SU-DHL-6 (cell line): ENCODE results near the gene PCDH12.

Experiments
- H2AFZ ChIP-seq: fragments of 200-600 bp; sonication (generic); 2 replicates; pipeline ENCODE4 v1.6.1; 2014; ENCODE audit warnings: low read depth, mild to moderate bottlenecking, moderate library complexity, mixed read lengths, antibody characterized with exemption, low read length; ENCODE audit not compliant: severe bottlenecking
- H3F3A ChIP-seq: fragments of 200-600 bp; shearing (Covaris generic); 2 replicates; pipeline ENCODE4 v1.6.0; 2016; ENCODE audit warnings: antibody characterized with exemption, mild to moderate bottlenecking; ENCODE audit not compliant: insufficient read depth
- H3K27ac ChIP-seq: fragments of 200-600 bp; sonication (generic); 2 replicates; pipeline ENCODE4 v1.5.1; 2016; ENCODE audit warnings: low read depth, mild to moderate bottlenecking, low read length, moderate library complexity, mixed read lengths
- H3K27me3 ChIP-seq: fragments of 200-600 bp; sonication (generic), shearing (Covaris generic); 2 replicates; pipeline ENCODE4 v1.6.0; 2014; ENCODE audit warnings: mild to moderate bottlenecking, low read length
- H3K36me3 ChIP-seq: fragments of 200-600 bp; sonication (generic); 2 replicates; pipeline ENCODE4 v1.6.1; 2014; ENCODE audit warnings: mild to moderate bottlenecking, low read length, mixed read lengths
- H3K4me2 ChIP-seq: fragments of 300-600, 200-600 bp; shearing (Covaris generic), sonication (generic); 2 replicates; pipeline ENCODE4 v1.6.0; 2014; ENCODE audit warnings: low read length, low read depth, mild to moderate bottlenecking; ENCODE audit not compliant: poor library complexity, severe bottlenecking
- H3K4me3 ChIP-seq: fragments of 200-600 bp; sonication (generic); 2 replicates; pipeline ENCODE4 v1.5.1; 2014; ENCODE audit warnings: antibody characterized with exemption, low read length, mild to moderate bottlenecking, mixed read lengths; ENCODE audit not compliant: insufficient read depth, poor library complexity, severe bottlenecking
- H3K79me2 ChIP-seq: fragments of 200-600 bp; sonication (generic); 2 replicates; pipeline ENCODE4 v1.6.1; 2014; ENCODE audit warnings: mild to moderate bottlenecking, low read length, moderate library complexity; ENCODE audit not compliant: insufficient read depth
- H3K9ac ChIP-seq: fragments of 200-600 bp; sonication (generic); 2 replicates; pipeline ENCODE4 v1.7.0; 2014; ENCODE audit warnings: mild to moderate bottlenecking, low read length
- H3K9me2 ChIP-seq: fragments of 200-600 bp; sonication (generic); replicated peaks from 2 replicates; pipeline ENCODE4 v1.6.1; 2014; ENCODE audit warnings: low read length; ENCODE audit not compliant: insufficient read depth
- H3K9me3 ChIP-seq: fragments of 200-600 bp; sonication (generic); 2 replicates; pipeline ENCODE4 v1.6.1; 2014; ENCODE audit warnings: low read length, mixed read lengths; ENCODE audit not compliant: insufficient read depth
- H4K20me1 ChIP-seq: fragments of 200-600 bp; sonication (generic); 2 replicates; pipeline ENCODE4 v1.6.1; 2014; ENCODE audit warnings: low read depth, mild to moderate bottlenecking, antibody characterized with exemption, low read length, moderate library complexity, mixed read lengths
- EZH2phosphoT487 ChIP-seq: fragments of 200-600 bp; sonication (generic), shearing (Covaris generic); conservative IDR thresholded peaks from 2 replicates; pipeline ENCODE4 v1.6.1; 2018; ENCODE audit warnings: mild to moderate bottlenecking, antibody characterized with exemption, low read length, moderate library complexity, mixed read lengths
- TF ChIP-seq, protein P1 (sequence below): fragments of 200-600 bp; sonication (generic); IDR thresholded peaks from one replicate; pipeline ENCODE4 v1.5.1; 2017; ENCODE audit warnings: antibody characterized with exemption, mild to moderate bottlenecking, low read length, moderate library complexity; ENCODE audit not compliant: insufficient read depth, poor library complexity, severe bottlenecking

The PCDH12 gene

GRCh38 chr5:141966275-141966962 is 8.4 kb upstream of the PCDH12 start:
- H3F3A ChIP-seq, result peaks cover 22% of the 10 kb centered on the region; the same call in 1 of the 2 replicates
- no peaks in the 10 kb centered on the region for H3K27me3 ChIP-seq
- no peak overlapping the region for H3K4me2 ChIP-seq
- no peaks in the 10 kb centered on the region for H4K20me1 ChIP-seq
- no peak overlapping the region for H3K27ac ChIP-seq
- H2AFZ ChIP-seq, result no peak overlapping the region
- no peaks in the 10 kb centered on the region for H3K9me3 ChIP-seq
- H3K36me3 ChIP-seq, result no peaks in the 10 kb centered on the region
- TF ChIP-seq, protein P1, sequence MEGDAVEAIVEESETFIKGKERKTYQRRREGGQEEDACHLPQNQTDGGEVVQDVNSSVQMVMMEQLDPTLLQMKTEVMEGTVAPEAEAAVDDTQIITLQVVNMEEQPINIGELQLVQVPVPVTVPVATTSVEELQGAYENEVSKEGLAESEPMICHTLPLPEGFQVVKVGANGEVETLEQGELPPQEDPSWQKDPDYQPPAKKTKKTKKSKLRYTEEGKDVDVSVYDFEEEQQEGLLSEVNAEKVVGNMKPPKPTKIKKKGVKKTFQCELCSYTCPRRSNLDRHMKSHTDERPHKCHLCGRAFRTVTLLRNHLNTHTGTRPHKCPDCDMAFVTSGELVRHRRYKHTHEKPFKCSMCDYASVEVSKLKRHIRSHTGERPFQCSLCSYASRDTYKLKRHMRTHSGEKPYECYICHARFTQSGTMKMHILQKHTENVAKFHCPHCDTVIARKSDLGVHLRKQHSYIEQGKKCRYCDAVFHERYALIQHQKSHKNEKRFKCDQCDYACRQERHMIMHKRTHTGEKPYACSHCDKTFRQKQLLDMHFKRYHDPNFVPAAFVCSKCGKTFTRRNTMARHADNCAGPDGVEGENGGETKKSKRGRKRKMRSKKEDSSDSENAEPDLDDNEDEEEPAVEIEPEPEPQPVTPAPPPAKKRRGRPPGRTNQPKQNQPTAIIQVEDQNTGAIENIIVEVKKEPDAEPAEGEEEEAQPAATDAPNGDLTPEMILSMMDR, result no peak
- no peak for TF ChIP-seq EZH2phosphoT487
- H3K9me2 ChIP-seq, result no peaks in the 10 kb centered on the region
- peaks cover 5% of the 10 kb centered on the region; the same call in 1 of the 2 replicates for H3K79me2 ChIP-seq
- H3K4me3 ChIP-seq, result no peak overlapping the region
- H3K9ac ChIP-seq, result no peak overlapping the region

GRCh38 chr5:141965071-141965470 is 7.1 kb upstream of the PCDH12 start:
- no peak overlapping the region for H3K4me3 ChIP-seq
- no peak for TF ChIP-seq EZH2phosphoT487
- TF ChIP-seq, protein P1, result no peak
- no peaks in the 10 kb centered on the region for H3K27me3 ChIP-seq
- no peak overlapping the region for H3K9ac ChIP-seq
- H3K36me3 ChIP-seq, result no peaks in the 10 kb centered on the region
- no peak overlapping the region for H3K27ac ChIP-seq
- peaks cover 12% of the 10 kb centered on the region; the same call in 1 of the 2 replicates for H3F3A ChIP-seq
- H3K9me2 ChIP-seq, result no peaks in the 10 kb centered on the region
- no peaks in the 10 kb centered on the region for H4K20me1 ChIP-seq
- H3K9me3 ChIP-seq, result no peaks in the 10 kb centered on the region
- peaks cover 4% of the 10 kb centered on the region; the same call in 1 of the 2 replicates for H3K79me2 ChIP-seq
- no peak overlapping the region for H2AFZ ChIP-seq
- H3K4me2 ChIP-seq, result no peak overlapping the region

DNA sequence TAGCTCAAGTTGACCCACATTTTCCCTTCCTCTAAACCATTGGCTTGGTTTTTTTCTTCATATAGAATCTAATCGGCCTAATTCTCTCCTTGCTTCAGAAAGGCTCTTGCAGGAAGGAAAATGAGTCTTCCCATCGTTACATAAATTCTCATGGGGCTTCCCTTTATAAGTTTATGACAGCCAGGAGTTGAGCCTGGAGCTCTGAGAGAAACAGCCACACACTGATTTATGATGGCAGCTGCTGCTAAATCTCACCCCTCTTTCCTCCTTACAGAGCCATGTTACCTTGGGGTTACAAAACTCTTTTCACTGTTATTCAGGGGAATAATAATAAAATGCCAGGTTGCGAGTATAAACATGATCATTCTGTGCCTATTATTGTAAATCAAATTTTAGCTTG is 5.7 kb upstream of the PCDH12 start:
- H3K4me3 ChIP-seq, result no peak overlapping the region
- H3K9ac ChIP-seq, result no peak overlapping the region
- H3K79me2 ChIP-seq, result no peaks in the 10 kb centered on the region
- no peaks in the 10 kb centered on the region for H3K9me2 ChIP-seq
- TF ChIP-seq, protein P1, result no peak
- no peak for TF ChIP-seq EZH2phosphoT487
- no peaks in the 10 kb centered on the region for H4K20me1 ChIP-seq
- H3K9me3 ChIP-seq, result no peaks in the 10 kb centered on the region
- no peak overlapping the region for H3K4me2 ChIP-seq
- H3K27ac ChIP-seq, result no peak overlapping the region
- no peaks in the 10 kb centered on the region for H3K27me3 ChIP-seq
- peaks cover 3% of the 10 kb centered on the region; the same call in 1 of the 2 replicates for H3F3A ChIP-seq
- no peak overlapping the region for H2AFZ ChIP-seq
- H3K36me3 ChIP-seq, result no peaks in the 10 kb centered on the region
